Fibroblast of gingiva (primary cell): ENCODE measurements around the gene FMO5.

Experiments
- DNase-seq: peaks from one replicate; pipeline ENCODE4 v3.0.0-alpha.2; 2011; ENCODE audit warnings: low read depth

Gene FMO5

GRCh38 chr1:147142886-147143285 is 82.3 kb downstream of the FMO5 start:
- no peak for DNase-seq
